ENCODE measurements around the gene PTPRT.

The PTPRT gene

GRCh38 chr20:43023836-43024235 lies 165.9 kb downstream of the PTPRT start:
- H3K4me3 ChIP-seq (ENCODE audit: control insufficient read depth, low read depth, low read length) = no peak overlapping the region
- no peak for DNase-seq (ENCODE audit: low read depth)
- TF ChIP-seq CTCF (conservative IDR thresholded peaks at IDR 0.05; ENCODE audit: control insufficient read depth, insufficient read depth, low read depth, low read length) = no peak

GRCh38 chr20:43022568-43022967 lies 167.1 kb downstream of the PTPRT start:
- no peak overlapping the region for H3K4me3 ChIP-seq (ENCODE audit: control insufficient read depth, low read depth, low read length)
- no peak for TF ChIP-seq CTCF (conservative IDR thresholded peaks at IDR 0.05; ENCODE audit: control insufficient read depth, insufficient read depth, low read depth, low read length)
- DNase-seq (ENCODE audit: low read depth) = no peak

GRCh38 chr20:43022081-43022480 lies 167.6 kb downstream of the PTPRT start:
- TF ChIP-seq CTCF (conservative IDR thresholded peaks at IDR 0.05; ENCODE audit: control insufficient read depth, insufficient read depth, low read depth, low read length) = no peak
- no peak overlapping the region for H3K4me3 ChIP-seq (ENCODE audit: control insufficient read depth, low read depth, low read length)
- no peak for DNase-seq (ENCODE audit: low read depth)

GRCh38 chr20:43017241-43018030 lies 172.3 kb downstream of the PTPRT start:
- H3K4me3 ChIP-seq (ENCODE audit: control insufficient read depth, low read depth, low read length) = no peak overlapping the region
- TF ChIP-seq CTCF (conservative IDR thresholded peaks at IDR 0.05; ENCODE audit: control insufficient read depth, insufficient read depth, low read depth, low read length) = no peak
- DNase-seq (ENCODE audit: low read depth) = no peak

GRCh38 chr20:43016257-43016656 lies 173.4 kb downstream of the PTPRT start:
- TF ChIP-seq CTCF (conservative IDR thresholded peaks at IDR 0.05; ENCODE audit: control insufficient read depth, insufficient read depth, low read depth, low read length) = no peak
- H3K4me3 ChIP-seq (ENCODE audit: control insufficient read depth, low read depth, low read length) = no peak overlapping the region
- no peak for DNase-seq (ENCODE audit: low read depth)

GRCh38 chr20:43015566-43015965 lies 174.1 kb downstream of the PTPRT start:
- H3K4me3 ChIP-seq (ENCODE audit: control insufficient read depth, low read depth, low read length) = no peak overlapping the region
- no peak for DNase-seq (ENCODE audit: low read depth)
- no peak for TF ChIP-seq CTCF (conservative IDR thresholded peaks at IDR 0.05; ENCODE audit: control insufficient read depth, insufficient read depth, low read depth, low read length)
